CD4-positive, alpha-beta T cell treated with Interleukin-4 for 4 hours (primary cell): ENCODE results near the gene INTS6.
"Not testable (repeated sequence)": the region's sequence is repeated elsewhere in the genome, so short reads cannot be mapped to it uniquely, and the experiment has no call there.

Experiments used
- DNase-seq: peaks from one replicate; pipeline ENCODE4 v3.0.0-alpha.2; 2020

Gene INTS6

DNA sequence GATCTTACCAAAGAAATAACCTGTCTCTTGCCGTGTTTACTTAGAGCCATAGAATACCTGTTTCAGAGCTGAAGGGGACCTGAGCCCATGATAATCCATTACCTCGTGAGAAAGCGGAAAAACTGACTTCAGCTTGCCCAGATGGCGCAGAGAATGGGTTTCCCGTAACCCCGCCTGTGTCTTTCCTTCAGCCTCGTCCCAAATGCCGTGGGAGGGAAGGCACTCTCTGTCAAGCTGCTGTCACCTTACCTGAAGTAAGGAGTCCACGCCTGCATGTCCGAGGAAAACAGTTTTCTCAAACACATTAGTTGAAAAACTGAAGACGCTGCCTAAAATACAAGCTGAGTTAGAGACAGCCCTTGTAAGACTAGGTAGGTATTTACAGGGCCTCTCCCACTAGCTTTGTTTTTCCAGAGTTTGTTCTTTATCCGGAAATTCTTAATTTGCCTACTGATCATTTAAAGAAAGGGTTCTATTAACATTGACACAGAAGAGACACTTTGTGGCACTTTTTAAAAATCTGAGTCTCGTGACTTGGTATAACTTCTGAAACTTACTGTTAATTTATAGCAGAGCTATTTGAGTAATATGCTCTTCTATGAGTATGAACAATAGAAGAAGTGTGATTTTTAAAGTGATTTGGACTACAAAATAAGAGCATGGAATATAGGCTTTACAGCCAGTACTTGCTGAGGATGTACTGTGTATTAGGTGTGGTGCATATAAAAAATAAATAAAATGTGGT is 1.3 kb upstream of the INTS6 start:
- DNase-seq: no peak

DNA sequence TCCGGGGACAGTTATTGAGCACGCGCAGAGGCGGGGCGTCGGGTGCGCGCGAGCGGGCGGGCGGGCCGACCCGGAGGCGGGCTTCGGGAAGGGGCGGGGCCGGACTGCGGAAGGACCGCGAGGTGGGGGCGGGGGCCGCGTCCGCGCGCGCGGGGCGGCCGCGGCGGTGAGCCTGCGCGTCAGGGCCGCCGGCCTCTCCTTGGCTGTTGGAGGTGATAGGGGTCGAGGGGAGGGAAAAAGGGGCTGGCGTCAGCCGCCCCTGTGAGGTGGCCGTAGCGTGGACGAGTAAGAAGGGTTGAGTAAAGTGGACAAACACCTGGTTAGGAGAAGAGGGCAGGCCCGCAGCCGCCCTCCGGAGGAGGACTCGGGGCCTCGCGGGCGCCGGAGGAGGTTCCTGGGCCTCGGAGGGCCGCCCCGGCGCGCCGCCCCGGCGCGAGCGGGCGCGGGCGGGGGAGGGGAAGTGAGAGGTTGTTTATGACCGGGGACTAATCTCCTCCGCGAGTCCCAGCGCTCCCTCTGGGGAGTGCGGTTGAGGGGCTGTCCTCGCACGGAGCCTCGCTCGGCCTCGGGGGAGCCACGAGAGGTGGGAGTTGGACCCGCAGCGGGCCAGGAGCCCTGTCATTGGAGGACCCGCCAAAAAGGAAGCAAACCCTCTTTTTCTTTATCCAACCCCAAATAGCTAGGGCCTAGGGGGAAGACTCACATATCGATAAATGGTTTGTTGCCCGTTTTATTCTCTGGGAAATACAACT is 547 bp upstream of the INTS6 start:
- peak; percentile 81 for DNase-seq

DNA sequence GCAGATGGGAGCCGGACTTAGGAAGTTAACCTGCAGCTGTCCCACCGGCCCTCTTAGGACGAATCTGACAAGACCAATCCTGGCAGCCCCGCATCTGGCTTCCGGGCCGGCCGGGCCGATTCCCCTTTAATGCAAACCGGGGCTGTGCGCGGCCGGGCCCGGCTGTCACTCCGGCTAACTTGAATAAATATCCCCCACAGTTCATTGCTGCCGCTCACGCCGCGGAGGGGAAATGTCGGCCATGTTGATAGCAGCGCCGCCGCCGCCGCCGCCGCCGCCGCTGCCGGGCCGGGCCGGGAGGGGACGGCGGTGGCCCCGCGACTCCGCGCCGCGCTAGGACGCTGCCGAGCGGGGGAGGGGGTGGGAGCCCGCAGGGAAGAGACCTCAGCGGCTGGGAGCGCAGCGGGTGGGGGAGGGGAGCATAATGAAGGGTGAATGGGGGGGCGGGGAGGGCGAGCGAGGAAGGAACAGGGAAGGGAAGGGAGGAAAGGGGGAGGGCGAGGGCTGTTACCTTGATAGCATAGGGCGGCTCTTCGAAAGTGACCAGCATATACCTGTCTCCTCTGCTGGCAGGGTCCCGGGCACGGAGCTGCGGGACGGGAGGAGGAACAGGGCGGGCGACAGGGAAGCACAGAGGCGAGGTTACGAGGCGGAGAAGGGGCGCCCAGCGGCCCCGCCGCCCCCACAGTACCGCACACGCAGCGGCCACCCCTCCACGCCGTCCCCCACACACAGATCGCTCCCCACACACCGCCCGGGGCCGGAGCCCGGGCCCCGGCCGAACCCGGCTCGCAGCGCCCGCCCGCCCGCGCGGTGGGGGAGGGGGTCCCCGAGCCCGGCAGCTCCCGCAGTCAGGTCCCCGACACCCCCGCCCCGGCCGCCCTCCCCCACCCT is 1.1 kb downstream of the INTS6 start:
- peak; percentile 78 for DNase-seq

DNA sequence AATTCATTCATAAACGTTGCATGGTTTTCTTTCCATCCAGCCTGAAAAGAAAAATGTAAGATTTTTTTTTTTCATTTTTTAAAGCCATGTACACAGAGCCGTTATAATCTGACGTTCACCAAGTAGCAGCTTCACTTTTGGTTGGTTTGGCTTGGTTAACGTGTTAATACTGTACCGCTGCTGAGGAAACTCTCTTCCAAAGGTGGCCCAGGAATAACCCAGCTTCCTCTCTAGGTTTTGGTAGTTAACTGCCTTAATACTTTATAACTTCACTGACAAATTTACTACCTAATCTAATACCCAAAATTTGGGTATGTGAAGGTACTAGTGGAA is 1.7 kb downstream of the INTS6 start:
- DNase-seq: no peak

DNA sequence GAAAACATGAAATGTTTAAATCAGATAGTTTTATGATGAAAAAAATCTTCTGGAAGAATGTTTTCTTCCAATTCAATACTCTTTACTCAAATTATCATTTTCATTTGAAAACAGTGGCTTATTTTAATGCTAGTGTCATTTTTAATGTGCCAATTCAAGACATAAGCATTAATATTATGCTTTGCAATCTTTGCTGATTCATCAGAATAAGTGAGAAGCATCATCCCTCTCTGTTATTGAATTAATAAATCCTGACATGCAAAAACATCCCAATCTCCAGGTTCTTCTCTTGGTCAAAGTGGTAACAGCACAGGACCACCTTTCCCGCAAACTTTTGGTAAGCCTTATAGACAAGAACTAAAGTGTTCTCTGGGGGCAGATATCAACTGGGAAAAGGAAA is 3.8 kb downstream of the INTS6 start:
- DNase-seq: no peak

DNA sequence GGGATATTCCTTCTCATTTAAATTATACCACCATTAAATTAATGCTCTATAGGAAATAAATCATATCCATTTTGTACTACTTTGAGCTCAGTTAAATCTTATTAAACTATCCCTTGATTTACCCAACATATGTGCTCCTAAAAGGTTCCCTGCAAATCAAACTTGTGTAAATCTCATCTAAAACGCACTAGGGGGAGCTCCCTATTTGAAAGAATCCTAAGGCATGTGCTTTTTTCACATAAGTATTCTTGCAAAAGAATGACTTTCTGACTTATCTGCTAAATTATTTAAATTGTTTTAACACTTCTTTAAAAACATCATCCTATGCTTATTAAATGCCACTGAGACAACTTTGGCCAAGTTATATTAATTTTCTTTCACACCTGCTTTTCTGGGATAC is 7.9 kb downstream of the INTS6 start:
- peak; percentile 24 for DNase-seq

DNA sequence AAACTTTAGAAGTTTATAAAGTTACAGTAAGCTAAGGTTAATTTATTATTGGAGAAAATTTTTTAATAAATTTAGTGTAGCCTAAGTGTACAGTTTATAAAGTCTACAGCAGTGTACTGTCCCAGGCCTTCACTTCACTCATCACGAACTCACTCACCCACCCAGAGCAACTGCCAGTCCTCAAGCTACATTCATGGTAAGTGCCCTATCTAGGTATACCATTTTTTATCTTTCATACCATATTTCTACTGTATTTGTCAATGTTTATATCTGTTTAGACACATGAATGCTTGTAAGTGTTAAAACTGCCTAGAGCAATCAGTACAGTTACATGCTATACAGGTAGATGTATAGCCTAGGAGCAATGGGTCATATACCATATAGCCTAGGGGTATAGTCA is 12.5 kb downstream of the INTS6 start:
- DNase-seq: no peak

DNA sequence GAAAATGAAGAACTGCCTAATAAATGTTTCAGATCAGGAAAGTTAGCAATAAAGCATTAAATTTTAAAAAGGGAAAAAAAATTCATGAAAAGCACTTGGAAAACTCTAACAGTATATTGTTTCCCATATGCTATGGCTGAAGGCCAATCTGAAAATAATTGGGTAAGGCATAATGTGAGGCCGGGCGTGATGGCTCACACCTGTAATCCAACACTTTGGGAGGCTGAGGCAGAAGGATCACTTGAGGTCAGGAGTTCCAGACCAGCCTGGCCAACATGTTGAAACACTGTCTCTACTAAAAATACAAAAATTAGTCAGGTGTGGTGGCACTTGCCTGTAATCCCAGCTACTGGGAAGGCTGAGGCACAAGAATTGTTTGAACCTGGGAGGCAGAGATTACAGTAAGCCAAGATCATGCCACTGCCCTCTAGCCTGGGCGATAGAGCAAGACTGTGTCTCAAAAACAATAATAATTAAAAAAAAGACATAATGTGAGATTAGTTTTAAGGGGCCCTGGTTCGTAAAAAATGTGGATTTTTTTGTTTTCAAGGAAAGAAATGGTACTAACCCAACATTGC is 15.2 kb downstream of the INTS6 start:
- no peak for DNase-seq

DNA sequence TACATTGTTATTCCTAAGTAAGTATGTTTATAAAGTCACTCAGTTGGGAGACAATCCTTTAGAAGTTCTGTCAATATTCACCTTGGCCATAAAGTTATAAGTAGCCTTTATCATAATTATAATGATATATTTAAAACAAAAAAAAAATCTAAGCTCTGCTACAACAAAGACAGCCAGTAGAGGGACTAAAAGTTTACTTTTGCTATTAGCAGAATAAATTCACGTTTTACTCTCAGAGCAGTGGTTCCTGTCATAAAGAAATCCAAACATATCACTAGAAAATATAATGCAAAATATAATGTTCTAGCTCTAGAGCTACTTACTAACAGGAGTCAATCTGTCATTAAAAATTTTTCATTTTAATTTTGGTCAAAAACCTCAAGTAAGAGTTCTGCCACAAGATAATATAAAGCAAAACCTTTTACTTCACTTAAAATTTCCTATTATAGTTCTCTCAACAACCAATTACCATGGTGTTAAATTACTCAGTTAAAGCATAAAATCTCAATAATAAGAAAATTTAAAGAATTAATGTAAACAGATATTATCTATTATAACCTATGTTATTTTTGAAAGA is 17.7 kb downstream of the INTS6 start:
- peak; percentile 32 for DNase-seq

DNA sequence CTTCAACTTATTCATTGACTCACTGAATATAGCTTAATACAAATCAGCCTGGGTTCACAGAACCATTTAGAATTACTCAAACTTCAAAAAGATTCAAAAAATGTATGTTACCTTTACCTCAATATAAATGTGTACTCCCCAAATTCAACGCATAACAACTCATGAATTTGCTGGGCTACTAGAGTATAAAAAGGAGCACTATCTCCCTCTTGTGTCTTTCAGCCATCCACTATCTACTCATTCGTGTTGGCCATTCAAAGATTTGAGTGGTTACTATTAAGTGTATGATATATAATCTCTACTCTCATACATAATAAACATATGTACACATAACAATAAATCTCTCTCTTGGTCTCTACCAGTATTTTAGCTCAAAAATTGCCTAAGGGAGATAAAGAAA is 20.3 kb downstream of the INTS6 start:
- no peak for DNase-seq

DNA sequence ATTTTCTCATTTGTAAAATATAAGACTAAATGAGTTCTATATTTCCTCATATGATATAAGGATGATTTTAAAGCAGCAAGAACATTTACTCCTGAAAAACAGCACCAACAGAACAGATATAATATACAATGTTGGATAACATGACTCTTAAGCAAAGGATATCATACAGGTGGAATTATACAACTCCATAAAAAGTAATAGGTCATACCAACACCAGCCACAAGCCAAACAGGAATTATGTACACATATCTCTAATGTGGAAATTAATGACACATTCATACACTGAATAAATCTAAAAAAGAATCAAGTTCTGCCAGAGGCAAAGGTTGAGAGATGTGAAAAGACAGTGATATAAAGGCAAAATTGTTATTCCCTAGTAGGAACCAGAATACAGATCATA is 25.9 kb downstream of the INTS6 start:
- DNase-seq: no peak

DNA sequence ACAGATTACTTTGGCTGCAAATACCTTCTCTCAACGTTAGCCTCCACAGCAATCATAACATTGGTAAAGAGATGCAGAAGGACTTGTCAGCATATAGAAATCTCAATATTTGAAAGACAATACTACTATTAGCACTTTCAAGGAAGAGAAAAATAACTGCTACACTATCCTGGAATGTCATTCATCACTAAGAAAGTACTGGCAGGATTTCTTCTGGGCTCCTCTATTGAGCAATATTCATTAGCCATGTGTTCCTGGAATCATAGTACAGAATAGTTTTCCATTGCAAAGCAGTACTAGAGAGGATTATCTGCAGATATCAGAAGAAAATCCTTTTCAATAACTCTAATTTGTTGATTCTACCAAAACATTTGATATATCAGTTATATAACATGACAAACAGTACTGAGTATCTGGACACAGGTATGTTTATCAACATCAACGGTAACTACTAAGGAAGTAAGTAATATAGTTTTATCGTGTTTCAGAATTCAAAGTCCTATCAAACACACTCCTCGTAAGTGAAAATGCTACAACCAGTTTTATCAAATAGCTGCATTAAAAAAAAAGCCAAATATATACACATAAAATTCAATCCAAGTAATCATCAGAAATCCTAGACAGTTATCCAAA is 27.3 kb downstream of the INTS6 start:
- DNase-seq: no peak

DNA sequence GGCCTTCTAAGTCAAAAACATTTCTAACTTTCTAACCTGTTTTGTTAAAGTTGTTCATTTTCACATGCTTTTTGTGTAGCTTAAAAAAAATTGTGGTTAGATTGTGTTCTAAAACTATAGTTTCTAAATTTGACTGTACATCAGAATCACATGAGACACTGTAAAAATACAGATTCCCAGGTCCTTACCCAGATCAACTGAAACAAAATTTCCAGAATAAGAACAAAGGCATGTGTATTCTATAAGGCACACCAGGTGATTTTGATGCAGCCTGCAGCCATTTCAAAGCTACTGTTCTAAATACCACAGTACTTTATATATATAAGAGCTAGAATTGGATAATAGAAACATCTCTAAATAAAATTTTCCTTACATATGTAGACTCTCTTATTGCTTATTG is 29.1 kb downstream of the INTS6 start:
- no peak for DNase-seq

DNA sequence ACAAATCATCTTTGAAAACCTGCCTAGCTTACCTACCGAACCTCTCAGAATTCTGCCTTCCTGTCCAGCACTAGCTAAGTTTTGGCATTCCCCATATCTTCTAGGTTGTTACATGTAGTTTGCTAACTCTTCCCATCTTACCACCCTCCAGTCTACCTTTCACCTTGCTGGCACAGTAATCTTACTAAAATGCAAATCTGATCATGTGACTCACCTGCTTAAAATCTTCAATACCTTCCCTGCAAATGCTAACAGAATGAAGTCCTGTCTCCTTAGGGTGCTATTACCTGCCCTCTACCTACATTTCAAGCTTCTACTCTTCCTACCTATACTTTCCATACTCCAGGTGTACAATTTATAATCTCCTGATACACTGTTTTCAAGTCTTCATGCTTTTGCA is 30.4 kb downstream of the INTS6 start:
- no peak for DNase-seq

DNA sequence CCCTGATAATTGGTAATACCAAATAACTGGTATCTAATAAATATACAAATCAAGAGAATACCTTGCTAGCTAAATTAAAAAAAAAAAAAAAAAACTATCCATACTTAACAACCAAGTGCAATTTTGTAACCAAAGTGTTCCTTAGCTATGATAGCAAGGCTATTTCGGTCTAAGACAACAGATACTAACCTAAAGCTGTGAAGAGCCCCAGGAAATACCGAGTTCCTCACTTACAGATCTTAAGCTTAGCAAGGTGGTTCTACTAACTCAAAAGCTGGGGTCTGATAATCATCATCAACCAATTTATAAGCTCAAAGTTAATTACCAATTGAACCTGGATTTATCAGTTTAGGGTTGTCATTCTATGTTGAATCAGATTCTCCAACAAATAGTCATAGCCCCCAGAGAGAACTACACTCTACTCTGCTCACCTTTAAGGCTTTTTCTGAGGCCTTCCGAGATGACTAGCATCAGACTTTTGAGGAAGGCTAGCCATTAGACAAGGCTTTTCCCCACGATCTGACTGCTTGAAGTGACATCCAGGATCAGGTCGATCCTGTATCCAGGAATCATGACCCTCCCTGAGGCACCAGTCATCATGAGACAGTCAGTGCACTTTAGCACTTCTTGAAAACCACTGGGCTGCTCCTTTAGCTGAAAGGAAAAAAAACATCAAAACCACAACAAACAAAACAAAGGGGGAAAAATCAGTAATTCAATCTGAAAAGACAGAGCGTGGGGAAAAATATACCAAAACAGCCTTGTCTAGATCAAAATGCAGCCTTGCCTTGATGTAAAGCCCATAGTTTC is 31.9 kb downstream of the INTS6 start:
- peak; percentile 25 for DNase-seq

DNA sequence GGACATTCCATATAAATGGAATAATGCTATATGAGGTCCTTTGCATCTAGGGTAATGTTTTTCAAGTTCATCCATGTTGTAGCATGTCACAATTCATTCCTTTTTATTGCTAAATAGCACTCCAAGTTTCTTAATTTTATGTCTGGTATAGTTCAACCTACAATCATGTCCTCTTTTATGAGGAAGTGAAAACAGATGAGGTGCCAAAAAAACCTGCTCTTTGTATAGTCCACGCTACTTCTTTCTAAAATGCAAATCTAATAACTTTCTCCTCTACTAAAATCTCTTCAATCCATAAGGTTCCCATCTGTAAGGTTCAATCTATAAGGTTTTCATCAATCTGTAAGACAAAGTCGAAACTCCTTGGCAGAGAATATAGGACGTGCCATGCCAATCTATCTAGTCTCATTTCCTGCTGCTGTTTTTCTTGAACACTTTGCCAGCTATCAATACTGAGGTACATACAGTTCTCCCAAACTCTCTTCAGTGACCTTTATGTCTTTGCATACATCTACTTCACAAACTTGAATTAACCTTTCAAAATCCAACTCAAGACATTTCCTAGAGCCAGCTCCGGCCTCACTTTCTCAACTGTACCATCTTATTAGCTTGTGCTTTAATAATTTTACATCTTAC is 33.7 kb downstream of the INTS6 start:
- DNase-seq: no peak

DNA sequence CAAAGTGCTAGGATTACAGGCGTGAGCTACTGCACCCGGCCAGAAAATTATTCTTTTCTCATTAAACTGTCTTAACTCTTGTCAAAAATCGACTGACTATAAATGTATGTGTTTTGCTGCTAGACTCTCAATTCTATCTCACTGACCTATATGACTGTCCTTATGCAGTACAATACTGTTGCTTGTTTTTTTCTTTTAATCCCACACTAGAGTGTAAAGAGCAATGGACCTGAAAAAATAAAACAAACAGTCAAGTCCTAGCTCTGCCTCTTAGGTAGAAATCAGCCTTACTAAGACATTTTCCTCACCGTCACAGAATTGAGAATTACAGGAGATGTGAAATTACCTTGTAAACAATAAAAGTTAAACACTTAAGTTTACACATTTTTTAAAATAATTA is 35.1 kb downstream of the INTS6 start:
- no peak for DNase-seq

DNA sequence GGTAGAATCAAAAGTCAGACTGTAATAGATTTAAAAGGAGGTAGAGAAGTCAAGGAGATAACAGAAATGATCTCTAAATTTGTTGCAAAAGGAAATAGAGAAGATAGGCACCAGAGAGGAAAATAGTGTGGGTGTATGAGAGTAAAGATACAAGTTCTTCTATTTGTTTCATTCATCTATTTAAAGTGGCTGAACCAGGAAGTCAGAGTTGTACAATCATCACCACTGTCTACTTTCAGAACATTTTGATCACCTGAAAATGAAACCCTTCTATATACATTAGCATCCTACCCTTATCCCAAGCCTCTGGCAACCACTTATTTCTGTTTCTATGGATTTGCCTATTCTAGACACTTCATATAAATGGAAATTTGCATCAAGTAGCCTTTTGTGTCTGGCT is 36.7 kb downstream of the INTS6 start:
- DNase-seq: no peak

DNA sequence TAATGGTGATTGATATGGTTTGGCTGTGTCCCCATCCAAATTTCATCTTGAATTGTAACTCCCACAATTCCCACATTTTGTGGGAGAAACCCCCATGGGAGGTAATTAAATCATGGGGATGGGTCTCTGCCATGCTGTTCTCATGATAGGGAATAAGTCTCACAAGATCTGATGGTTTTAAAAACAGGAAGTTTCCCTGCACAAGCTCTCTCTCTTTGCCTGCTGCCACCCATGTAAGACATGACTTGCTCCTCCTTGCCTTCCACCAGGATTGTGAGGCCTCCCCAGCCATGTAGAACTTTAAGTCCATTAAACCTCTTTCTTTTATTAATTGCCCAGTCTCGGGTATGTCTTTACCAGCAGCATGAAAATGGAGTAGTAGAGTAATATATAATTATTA is 37.5 kb downstream of the INTS6 start:
- DNase-seq: not testable (repeated sequence)

DNA sequence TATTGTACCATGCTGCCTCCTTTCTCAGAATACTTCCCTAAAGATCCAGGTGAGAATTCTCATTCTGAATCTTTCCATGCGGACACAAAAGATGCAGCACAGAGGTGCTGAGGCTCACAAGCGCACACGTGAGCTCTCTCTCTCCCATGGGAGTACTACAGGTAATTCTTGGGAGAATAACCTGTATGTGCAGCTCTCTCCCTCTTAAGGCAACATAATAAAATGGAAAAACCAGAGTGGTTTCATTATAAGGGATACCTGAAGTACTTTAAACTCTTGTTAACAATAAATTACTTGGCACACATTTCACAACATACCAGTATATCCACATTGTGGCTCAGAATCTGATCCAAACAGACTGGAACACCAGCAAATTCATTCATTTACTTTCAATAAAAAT is 40.4 kb downstream of the INTS6 start:
- no peak for DNase-seq

DNA sequence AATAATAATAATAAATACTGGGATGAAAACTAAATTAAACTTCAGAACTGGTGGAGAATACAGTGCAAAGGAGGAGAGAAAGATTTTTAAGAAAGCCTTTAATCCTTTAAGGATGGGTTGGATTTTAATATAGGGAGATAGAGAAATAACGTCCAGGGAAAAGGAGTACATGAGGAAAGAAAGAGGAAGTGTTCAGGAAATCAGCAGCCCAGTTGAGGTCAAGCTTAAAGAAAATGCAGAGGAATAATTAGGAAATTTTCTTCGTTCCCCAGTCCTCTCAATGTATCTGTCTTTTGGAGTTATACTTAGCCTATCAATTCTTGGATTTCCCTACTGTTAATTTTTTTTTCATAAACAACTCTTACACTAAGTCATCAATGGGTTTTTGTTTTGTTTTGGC is 47.7 kb downstream of the INTS6 start:
- no peak for DNase-seq
